SJCRH30 (cell line): ENCODE results near the gene SETD7. TPM values are rescaled to one million over a fixed set of nuclear protein-coding genes. Genes with fewer than 3 reads are reported as not detected.

Experiments used
- DNase-seq, 2 experiments: peaks; one replicate each; pipeline ENCODE4 v3.0.0-alpha.2; 2015 to 2020
- H3K27ac ChIP-seq: fragments of 250-450 bp; sonication (Bioruptor Pico); 2 replicates; pipeline ENCODE4 v1.5.1; 2020; ENCODE audit warnings: mild to moderate bottlenecking, moderate library complexity
- H3K27me3 ChIP-seq: fragments of 250-450 bp; sonication (Bioruptor Pico); 2 replicates; pipeline ENCODE4 v1.5.1; 2020; ENCODE audit warnings: mild to moderate bottlenecking, moderate library complexity
- H3K36me3 ChIP-seq: fragments of 250-450 bp; sonication (Bioruptor Pico); 2 replicates; pipeline ENCODE4 v1.5.1; 2020; ENCODE audit warnings: mild to moderate bottlenecking, moderate library complexity
- H3K4me1 ChIP-seq: fragments of 250-450 bp; sonication (Bioruptor Pico); 2 replicates; pipeline ENCODE4 v1.5.1; 2020; ENCODE audit warnings: mild to moderate bottlenecking, moderate library complexity
- H3K4me3 ChIP-seq: fragments of 250-450 bp; sonication (Bioruptor Pico); 2 replicates; pipeline ENCODE4 v1.5.1; 2020; ENCODE audit warnings: mild to moderate bottlenecking, moderate library complexity
- H3K9me3 ChIP-seq: fragments of 250-450 bp; sonication (Bioruptor Pico); replicated peaks from 2 replicates; pipeline ENCODE4 v1.5.1; 2020; ENCODE audit warnings: mild to moderate bottlenecking, moderate library complexity
- total RNA-seq: library from RNA; depleted of rRNA; stranded (reverse); fragments of >200 nt; shearing (Covaris generic); gene quantifications from 2 replicates; pipeline ENCODE4 v1.2.3, GENCODE V29; 2014

The SETD7 gene
- total RNA-seq, 1 experiment from 2014 or later: 26.8 TPM

DNA sequence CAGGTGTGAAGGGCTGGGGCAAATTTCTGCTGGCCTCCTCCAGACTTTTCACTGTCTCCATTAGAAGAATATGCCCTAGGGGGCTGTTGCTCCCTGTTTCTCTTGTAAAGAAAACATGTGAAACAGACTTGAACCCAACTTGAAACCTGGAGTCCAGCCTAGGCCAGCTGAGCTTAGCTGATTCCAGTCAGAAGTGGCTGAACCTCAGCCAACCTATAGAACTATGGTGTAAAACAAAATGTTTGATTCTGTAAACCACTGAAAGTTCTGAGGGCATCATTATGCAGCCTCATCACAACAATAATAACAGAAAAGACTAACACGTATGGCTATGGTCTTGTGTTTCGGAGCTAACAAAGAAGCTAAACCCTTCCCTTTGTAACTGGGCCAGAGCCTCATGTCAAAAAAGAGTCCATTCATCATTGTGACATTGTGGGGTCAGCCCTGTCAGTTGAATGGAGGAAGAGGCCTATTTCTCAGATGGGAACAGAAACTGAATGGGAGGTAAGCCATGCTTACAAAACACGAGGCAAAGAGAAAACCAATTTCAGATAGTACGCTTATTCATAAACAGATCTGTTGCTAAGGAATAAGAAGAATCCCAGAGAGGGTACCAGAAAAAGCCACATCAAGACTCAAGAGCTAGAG is 34.1 kb downstream of the SETD7 start:
- Histone ChIP-seq H3K4me3 (no peak overlapping the region), H3K27ac (no peak overlapping the region), H3K27me3 (no peaks in the 10 kb centered on the region), H3K4me1 (no peaks in the 10 kb centered on the region), H3K9me3 (no peaks in the 10 kb centered on the region), H3K36me3 (peaks cover 39% of the 10 kb centered on the region)
- no peak for DNase-seq

DNA sequence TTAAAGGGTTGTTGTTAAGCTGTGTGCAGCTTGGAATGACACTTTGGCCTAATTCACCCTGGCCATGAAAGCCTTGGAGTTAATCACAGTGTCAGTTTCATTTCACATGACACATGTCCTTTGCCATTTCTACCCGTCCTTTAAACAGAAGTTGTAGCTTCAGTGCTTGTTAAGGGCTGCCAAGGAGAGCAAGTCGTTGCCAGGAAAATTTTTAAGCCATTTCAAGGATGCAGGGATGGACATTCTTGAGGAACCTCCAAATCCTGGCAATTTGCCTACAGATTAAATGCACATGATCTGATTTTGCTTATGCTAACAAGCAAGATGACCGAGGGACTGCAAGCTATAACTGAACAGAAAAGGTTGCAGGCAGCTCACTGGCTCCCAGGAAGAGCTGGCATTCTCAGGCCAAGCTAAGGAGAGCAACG is 40.5 kb downstream of the SETD7 start:
- no peak for DNase-seq
- Histone ChIP-seq H3K4me3 (no peak overlapping the region), H3K27me3 (no peaks in the 10 kb centered on the region), H3K4me1 (no peaks in the 10 kb centered on the region), H3K36me3 (peaks cover 45% of the 10 kb centered on the region), H3K9me3 (no peaks in the 10 kb centered on the region), H3K27ac (no peak overlapping the region)

DNA sequence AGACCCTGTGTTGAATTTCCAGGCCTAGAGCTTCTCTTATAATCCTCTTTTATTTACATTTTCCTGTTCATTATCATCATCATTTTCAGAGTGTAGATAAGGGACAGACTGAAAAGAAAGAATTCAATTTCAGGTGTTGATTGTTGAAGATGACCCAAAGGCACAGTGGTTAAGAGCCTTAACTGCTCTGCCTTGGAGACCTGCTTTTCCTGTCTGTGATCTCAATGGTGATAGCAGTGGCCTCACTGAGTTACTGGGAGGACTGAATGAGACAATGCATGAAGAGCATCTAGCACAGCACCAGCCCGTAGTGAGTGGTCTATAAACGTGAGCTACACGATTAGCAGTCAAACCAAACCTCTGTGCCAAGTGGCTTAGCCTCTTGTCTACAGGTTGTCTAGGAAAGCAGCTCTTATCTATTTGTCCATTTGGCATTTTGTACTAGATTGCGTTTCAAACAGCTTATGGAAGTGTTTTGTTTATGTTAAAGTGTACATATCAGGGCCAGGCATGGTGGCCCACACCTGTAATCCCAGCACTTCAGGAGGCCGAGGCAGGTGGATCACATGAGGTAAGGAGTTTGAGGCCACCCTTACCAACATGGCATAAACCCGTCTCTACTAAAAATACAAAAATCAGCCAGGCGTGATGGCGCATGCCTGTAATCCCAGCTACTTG is 41.5 kb downstream of the SETD7 start:
- peaks cover 37% of the 10 kb centered on the region for H3K36me3 ChIP-seq
- H3K27ac ChIP-seq: no peak overlapping the region
- H3K27me3 ChIP-seq: no peaks in the 10 kb centered on the region
- H3K9me3 ChIP-seq: no peaks in the 10 kb centered on the region
- no peak overlapping the region for H3K4me3 ChIP-seq
- H3K4me1 ChIP-seq: no peaks in the 10 kb centered on the region
- DNase-seq: no peak

DNA sequence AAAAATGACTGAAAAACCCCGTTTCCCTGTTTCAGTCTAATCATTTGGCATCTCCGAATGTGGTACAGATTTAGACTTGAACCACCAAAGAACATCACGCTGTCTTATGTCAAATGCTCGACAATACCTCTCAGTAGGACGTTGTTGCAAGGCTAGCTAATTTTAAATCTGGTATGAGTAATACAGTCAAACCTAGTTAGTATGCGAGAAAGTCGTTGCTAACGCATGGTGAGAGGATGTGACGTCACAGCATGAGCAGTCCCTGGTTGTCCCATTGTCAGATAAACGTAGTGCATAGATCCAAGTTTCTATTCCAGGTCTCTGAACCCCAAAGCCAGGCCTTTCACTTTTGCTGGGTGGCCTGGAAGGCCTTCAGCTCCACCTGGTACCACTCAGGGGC is 44.7 kb downstream of the SETD7 start:
- no peak for DNase-seq
- H3K4me3 ChIP-seq: no peak overlapping the region
- no peaks in the 10 kb centered on the region for H3K27me3 ChIP-seq
- no peak overlapping the region for H3K27ac ChIP-seq
- no peaks in the 10 kb centered on the region for H3K4me1 ChIP-seq
- no peaks in the 10 kb centered on the region for H3K9me3 ChIP-seq
- H3K36me3 ChIP-seq: peaks cover 21% of the 10 kb centered on the region; the same call in 1 of the 2 replicates

DNA sequence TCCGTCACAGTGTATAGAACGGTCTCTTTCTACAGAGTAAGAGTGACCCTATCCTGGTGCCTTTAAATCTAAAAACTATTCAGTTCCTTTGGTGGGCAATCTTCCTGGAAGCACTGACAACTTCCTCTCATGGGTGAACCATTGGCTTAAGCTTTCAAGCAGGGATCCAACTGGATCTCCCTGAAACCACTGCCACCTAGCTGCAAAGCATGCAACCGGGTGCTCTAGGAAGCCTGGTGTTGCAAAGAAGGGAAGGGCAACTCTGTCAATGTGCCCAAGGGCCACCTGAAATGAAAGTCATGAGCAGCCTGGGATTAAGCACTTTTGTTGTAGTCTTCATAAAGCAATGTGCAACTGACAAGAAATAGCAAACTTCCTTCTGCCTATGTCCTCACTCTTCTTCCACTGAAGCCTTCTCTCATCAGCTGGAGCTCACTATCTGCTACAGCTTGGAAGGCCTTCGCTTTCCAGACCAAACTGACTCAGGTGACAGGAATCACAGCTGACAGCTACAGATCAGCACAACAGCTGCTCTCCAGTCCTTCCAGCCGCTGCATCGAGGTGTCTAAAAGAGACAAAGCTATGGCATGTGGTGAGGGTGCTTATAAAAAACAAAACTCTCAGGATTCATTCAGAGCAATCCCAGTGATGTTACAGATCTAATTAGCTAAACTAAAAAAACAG is 46.1 kb downstream of the SETD7 start:
- Histone ChIP-seq H3K27ac (no peak overlapping the region), H3K9me3 (no peaks in the 10 kb centered on the region), H3K4me3 (no peak overlapping the region), H3K36me3 (peaks cover 15% of the 10 kb centered on the region; the same call in 1 of the 2 replicates), H3K27me3 (no peaks in the 10 kb centered on the region), H3K4me1 (no peaks in the 10 kb centered on the region)
- no peak for DNase-seq

DNA sequence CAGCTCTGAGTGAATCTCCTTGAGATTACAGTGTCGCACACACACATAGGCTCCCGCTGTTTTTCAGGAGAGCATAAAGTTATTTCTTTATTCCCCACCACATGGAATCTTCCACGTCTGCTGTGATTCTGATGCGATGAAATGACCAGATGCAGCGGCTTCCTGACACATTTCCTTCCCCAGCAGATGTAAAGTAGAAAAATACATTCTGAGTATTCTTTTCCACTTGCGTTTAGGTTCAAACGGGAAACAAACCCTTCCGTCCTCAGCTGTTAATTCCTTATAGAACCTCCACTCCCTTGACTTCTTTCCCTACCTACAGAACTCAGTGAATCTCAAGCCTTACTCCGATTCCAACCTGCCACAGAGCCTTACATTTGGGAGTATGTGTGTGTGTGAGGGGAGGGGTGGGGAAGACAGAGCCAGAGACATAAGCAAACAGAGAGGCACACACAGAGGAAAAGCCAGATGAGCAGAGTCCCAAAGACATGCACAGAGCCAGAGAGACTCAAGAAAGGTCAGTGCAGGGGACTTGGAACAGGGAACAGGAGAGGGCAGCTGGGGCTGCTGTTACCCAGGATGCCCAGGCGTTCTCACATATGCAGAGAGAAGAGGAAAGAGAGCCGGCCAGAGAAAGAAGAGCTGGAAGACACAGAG is 47.3 kb downstream of the SETD7 start:
- Histone ChIP-seq H3K9me3 (no peaks in the 10 kb centered on the region), H3K4me3 (no peak overlapping the region), H3K27me3 (no peaks in the 10 kb centered on the region), H3K4me1 (no peaks in the 10 kb centered on the region), H3K27ac (no peak overlapping the region), H3K36me3 (peaks cover 10% of the 10 kb centered on the region; the same call in 1 of the 2 replicates)
- no peak for DNase-seq

DNA sequence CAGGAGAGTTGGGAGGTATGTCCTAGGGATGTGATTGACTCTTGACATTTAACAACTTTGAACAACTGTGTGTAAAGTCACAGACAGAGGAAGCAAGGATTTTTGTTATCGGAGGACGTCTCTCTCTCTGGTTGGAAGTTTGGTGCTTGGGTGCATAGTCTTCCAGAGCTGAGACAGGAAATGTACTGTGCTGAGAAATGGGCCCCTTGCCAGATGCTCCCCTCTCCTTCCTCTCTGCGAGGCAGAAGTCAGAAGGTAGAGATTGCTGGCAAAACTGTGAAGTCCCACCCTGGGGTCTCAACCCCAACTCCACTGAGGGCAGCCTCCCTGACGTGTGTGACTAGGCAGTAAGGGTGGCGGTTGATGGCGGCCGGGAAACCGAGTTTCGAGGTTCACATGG is 49.2 kb downstream of the SETD7 start:
- Histone ChIP-seq H3K27me3 (no peaks in the 10 kb centered on the region), H3K27ac (no peak overlapping the region), H3K9me3 (no peaks in the 10 kb centered on the region), H3K4me3 (no peak overlapping the region), H3K4me1 (no peaks in the 10 kb centered on the region), H3K36me3 (0 out of 2 replicates have a peak, but pooled peaks cover 6% of the 10 kb centered on the region)
- DNase-seq: no peak

DNA sequence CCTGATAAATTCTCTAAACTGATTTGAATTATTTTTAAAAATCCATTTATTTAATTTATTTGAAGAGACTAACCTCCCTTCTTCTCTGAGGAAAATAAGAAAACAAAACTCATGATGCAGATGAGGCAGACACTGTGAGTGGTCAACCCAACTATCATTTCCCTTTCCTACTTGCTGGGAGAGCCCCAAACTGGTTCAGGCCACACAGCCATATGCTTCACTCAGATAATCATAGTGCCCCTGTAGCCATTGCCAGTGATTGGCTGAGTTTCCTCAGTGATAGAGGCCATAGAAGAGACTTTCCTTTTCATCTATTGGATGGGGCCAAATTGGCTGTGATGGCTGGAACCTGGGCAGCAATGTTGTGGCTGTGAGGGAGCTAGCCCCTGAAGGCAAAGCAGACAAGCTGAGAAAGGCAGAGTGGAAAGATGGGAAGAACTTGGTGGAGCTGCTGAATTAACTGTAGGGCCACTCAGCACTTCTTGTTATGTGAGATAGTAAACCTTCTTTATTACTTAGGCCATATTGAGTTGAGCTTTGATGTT is 52.3 kb downstream of the SETD7 start:
- H3K27ac ChIP-seq: no peak overlapping the region
- no peaks in the 10 kb centered on the region for H3K36me3 ChIP-seq
- no peaks in the 10 kb centered on the region for H3K4me1 ChIP-seq
- H3K27me3 ChIP-seq: no peaks in the 10 kb centered on the region
- H3K9me3 ChIP-seq: no peaks in the 10 kb centered on the region
- H3K4me3 ChIP-seq: no peak overlapping the region
- DNase-seq: no peak

DNA sequence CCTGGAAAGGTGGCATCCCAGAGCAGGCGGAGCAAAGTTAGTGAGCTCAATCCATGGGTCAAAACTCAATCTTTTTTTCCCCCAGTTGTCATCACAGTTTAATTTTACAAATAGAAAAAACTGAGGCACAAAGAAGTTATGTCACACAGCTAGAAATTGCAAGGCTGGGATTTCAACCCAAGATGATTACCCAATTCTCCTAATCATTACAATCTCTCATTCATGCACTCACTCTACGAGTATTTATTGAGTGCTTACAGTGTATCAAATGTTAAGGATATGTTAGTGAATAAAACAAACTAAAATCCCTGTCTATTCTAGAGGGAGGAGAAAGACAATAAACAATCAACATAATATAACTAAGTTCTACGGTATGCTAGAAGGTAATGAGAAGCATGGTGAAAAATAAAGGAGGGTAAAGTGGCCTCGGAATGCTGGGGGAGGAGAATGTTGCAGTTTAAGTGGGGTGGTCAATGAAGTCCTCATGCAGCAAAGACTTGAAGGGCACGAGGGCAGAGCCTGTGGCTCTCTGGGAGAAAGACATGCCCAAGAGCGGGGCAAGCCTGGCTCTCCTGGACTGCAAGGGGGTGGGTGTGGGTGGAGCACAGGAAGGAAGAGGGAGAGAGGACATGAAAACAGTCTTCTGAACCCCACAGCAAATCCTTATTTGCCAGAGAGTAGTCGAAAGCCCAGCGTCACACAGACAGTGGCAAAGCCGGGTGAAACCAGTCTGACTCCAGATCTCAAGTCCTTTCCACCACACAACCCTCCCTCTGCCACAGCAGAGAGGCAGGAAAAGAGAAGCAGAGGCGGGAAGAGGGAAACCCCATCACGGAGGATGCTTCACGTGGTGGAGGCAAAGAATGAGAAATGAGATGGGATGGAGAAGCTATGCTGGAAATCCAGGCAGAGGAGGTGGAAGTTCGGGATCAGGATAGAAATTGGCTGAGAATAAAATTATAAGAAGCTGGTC is 53.8 kb downstream of the SETD7 start:
- no peaks in the 10 kb centered on the region for H3K36me3 ChIP-seq
- H3K27me3 ChIP-seq: no peaks in the 10 kb centered on the region
- H3K9me3 ChIP-seq: no peaks in the 10 kb centered on the region
- no peak overlapping the region for H3K4me3 ChIP-seq
- no peaks in the 10 kb centered on the region for H3K4me1 ChIP-seq
- no peak overlapping the region for H3K27ac ChIP-seq
- no peak for DNase-seq

DNA sequence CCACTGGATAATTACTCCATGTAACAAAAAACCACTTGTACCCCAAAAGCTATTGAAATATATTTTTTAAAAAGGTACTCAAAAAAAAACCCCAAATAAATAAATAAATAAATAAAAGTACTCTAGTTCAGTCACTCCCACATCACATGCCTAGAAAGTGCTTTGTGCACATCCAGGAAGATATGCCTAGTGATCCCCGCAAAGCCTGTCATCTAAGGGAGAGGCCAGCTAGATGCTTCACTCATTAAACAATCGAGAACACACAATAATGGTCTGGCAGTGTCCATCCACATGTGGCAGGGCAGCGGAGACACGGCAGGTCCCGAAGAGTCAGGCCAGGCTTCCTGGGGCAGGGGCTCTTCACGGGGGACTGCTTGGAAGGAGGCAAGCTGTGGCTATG is 54.5 kb downstream of the SETD7 start:
- no peak overlapping the region for H3K27ac ChIP-seq
- H3K36me3 ChIP-seq: no peaks in the 10 kb centered on the region
- H3K4me1 ChIP-seq: no peaks in the 10 kb centered on the region
- H3K27me3 ChIP-seq: no peaks in the 10 kb centered on the region
- no peaks in the 10 kb centered on the region for H3K9me3 ChIP-seq
- no peak for DNase-seq
- no peak overlapping the region for H3K4me3 ChIP-seq

DNA sequence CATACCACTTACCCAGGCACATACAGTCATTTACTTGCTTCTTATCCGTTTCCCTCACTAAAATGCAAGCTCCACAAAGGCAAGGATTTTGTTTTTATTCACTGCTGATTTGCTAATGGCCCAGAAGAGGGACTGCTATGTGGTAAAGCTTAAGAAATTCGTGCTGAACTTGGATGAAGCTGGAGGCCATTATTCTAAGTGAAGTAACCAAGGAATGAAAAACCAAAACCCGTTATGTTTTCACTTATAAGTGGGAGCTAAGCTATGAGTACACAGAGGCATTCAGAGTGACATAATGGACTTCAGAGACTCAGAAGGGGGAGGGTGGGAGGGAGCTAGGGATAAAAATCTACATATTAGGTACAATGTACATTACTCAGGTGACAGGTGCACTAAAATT is 54.9 kb downstream of the SETD7 start:
- no peak for DNase-seq
- no peak overlapping the region for H3K27ac ChIP-seq
- no peaks in the 10 kb centered on the region for H3K9me3 ChIP-seq
- no peak overlapping the region for H3K4me3 ChIP-seq
- no peaks in the 10 kb centered on the region for H3K27me3 ChIP-seq
- no peaks in the 10 kb centered on the region for H3K4me1 ChIP-seq
- no peaks in the 10 kb centered on the region for H3K36me3 ChIP-seq

DNA sequence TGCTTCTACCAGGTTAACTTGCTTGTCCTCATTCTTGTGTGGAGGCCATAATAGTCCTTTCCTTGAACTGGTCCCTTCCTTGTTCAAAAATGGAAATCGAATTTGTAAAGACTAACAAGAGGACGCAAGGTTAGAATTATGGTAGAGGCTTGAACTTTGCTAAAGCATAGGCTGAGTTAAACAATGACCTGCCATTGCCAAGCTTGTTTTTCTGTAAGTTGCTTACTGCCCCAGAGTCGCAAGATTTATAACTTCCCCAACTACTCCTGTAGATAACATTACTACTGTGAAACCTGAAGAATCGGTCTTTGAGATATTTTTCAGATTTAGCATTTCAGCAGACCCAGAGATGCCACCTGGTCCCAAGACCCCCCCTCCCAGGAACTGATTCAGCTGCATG is 56.8 kb downstream of the SETD7 start:
- Histone ChIP-seq H3K9me3 (no peaks in the 10 kb centered on the region), H3K27ac (no peak overlapping the region), H3K4me1 (no peaks in the 10 kb centered on the region), H3K4me3 (no peak overlapping the region), H3K27me3 (no peaks in the 10 kb centered on the region), H3K36me3 (no peaks in the 10 kb centered on the region)
- no peak for DNase-seq

DNA sequence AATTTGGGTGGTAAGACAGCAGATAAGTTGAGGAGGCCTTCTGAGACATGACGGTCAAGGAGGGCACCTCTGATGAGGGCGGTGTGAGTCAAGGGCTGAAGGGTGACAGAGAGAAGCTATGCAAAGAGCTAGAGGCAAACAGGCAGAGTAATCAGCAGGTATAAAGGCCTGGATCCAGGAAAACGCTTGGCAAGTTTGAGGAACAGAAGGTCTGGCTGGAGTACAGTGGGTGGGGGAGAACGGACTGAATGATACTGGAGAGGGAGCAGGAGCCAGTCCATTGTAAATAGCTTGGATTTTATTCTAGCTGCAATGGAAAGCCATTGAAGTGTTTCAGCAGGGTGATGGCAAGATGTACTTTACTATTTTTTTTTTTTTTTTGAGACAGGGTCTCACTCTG is 62.8 kb downstream of the SETD7 start:
- Histone ChIP-seq H3K27me3 (no peaks in the 10 kb centered on the region), H3K27ac (no peak overlapping the region), H3K4me3 (no peak overlapping the region), H3K9me3 (no peaks in the 10 kb centered on the region), H3K4me1 (no peaks in the 10 kb centered on the region), H3K36me3 (no peaks in the 10 kb centered on the region)
- no peak for DNase-seq

DNA sequence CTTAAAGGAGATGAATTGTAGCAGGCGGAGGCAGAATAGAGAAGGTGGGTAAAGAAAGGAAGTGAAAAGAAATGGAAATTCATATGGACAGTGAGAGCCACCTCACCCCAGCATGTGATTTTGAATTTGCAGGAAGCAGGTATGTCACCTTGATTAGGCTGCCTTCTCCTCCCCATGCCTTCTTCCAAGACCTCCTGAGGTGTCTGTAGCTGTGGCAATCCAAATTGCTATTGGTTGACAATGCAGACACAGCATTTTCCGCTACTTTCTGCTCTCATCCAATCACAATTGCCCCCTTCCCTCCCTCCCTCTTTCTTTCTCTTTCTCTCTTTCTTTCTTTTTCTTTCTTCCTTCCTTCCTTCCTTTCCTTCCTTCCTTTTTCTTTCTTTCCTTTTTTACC is 63.6 kb downstream of the SETD7 start:
- no peaks in the 10 kb centered on the region for H3K36me3 ChIP-seq
- no peaks in the 10 kb centered on the region for H3K27me3 ChIP-seq
- no peak for DNase-seq
- H3K9me3 ChIP-seq: no peaks in the 10 kb centered on the region
- no peak overlapping the region for H3K27ac ChIP-seq
- H3K4me3 ChIP-seq: no peak overlapping the region
- no peaks in the 10 kb centered on the region for H3K4me1 ChIP-seq
